B cell (primary cell): ENCODE results near the gene ANO2. TPM values are rescaled to one million over a fixed set of nuclear protein-coding genes. Genes with fewer than 3 reads are reported as not detected.

Experiments
- ATAC-seq: fragments of 200-7000 bp; cut with Tn5 transposase; one replicate; pipeline ENCODE4 v1.10.0; 2021; ENCODE audit warnings: low read depth, mild to moderate bottlenecking, moderate number of reproducible peaks, moderate library complexity
- CTCF ChIA-PET: fragments of 350-600 bp; sonication (Branson Sonifier 250); formaldehyde crosslinking; loops from one replicate; lab custom pipeline; 2021; ENCODE audit warnings: antibody characterized with exemption, inconsistent platforms; lab: Charles Lee
- POLR2A ChIA-PET: fragments of 350-600 bp; sonication (Branson Sonifier 250); formaldehyde crosslinking; loops from one replicate; lab custom pipeline; 2021; ENCODE audit warnings: antibody characterized with exemption; lab: Charles Lee
- DNase-seq: peaks from one replicate; pipeline ENCODE4 v3.0.0; 2013
- H2AFZ ChIP-seq: 2 replicates; pipeline ENCODE4 v1.6.1; 2012; ENCODE audit warnings: mild to moderate bottlenecking, low read depth, low read length; ENCODE audit not compliant: insufficient read depth, poor library complexity, severe bottlenecking
- H3K27ac ChIP-seq, 2 donors: 1 replicate in 1 of 2; 2 replicates in 1 of 2; pipeline ENCODE4 v1.5.1; 2012 to 2013; ENCODE audit warnings: low read length in 2 of 2, mild to moderate bottlenecking in 2 of 2, moderate library complexity in 1 of 2
- H3K27me3 ChIP-seq, 4 experiments: fragments of 200-600 bp in 1 of 4; sonication (generic) in 1 of 4; replicated peaks in 1 of 4; 1 replicate in 2 of 4; 2 replicates in 2 of 4; pipeline versions ENCODE4 v1.6.1 to v1.7.0; 2013 to 2016; ENCODE audit warnings: low read length in 3 of 4, mild to moderate bottlenecking in 2 of 4, mixed read lengths in 1 of 4, moderate library complexity in 1 of 4; ENCODE audit not compliant: insufficient read depth in 4 of 4, control insufficient read depth in 3 of 4; ENCODE audit errors: control extremely low read depth in 1 of 4
- H3K36me3 ChIP-seq, 2 experiments: replicated peaks in 1 of 2; 1 replicate in 1 of 2; 2 replicates in 1 of 2; pipeline versions ENCODE4 v1.6.1 to v1.7.1; 2013; ENCODE audit warnings: low read length in 1 of 2; ENCODE audit not compliant: insufficient read depth in 2 of 2, control insufficient read depth in 1 of 2; ENCODE audit errors: control extremely low read depth in 1 of 2, extremely low read depth in 1 of 2
- H3K4me1 ChIP-seq, 2 donors: fragments of 200-600 bp in 1 of 2; sonication (generic) in 1 of 2; 1 replicate in 1 of 2; 2 replicates in 1 of 2; pipeline versions ENCODE4 v1.5.1 to v1.6.1; 2013 to 2017; ENCODE audit warnings: low read length in 2 of 2; ENCODE audit not compliant: control insufficient read depth in 2 of 2, insufficient read depth in 2 of 2
- H3K4me2 ChIP-seq: replicated peaks from 2 replicates; pipeline ENCODE3; 2012; ENCODE audit warnings: mild to moderate bottlenecking, low read depth, low read length; ENCODE audit not compliant: poor library complexity, severe bottlenecking
- H3K4me3 ChIP-seq, 5 experiments: fragments of 200-600 bp in 1 of 5; sonication (generic) in 1 of 5; 1 replicate in 3 of 5; 2 replicates in 2 of 5; pipeline versions ENCODE4 v1.5.1 to v1.7.0; 2011 to 2016; ENCODE audit warnings: low read length in 4 of 5, mild to moderate bottlenecking in 4 of 5, low read depth in 2 of 5, control low read depth in 1 of 5, moderate library complexity in 1 of 5; ENCODE audit not compliant: insufficient read depth in 1 of 5; ENCODE audit errors: control extremely low read depth in 1 of 5, extremely low read depth in 1 of 5
- H3K79me2 ChIP-seq: fragments of 200-600 bp; sonication (generic); one replicate; pipeline ENCODE4 v1.6.0; 2016; ENCODE audit warnings: low read length; ENCODE audit not compliant: control insufficient read depth, insufficient read depth
- H3K9ac ChIP-seq: fragments of 200-600 bp; sonication (generic); 2 replicates; pipeline ENCODE4 v1.6.1; 2017; ENCODE audit warnings: mild to moderate bottlenecking, low read length, moderate library complexity
- H3K9me3 ChIP-seq, 3 donors: one replicate each; pipeline versions ENCODE4 v1.6.1 to v1.7.1; 2013; ENCODE audit warnings: low read length in 2 of 3; ENCODE audit not compliant: control insufficient read depth in 2 of 3, insufficient read depth in 1 of 3; ENCODE audit errors: control extremely low read depth in 1 of 3
- H4K20me1 ChIP-seq: 2 replicates; pipeline ENCODE4 v1.6.0; 2012; ENCODE audit warnings: mild to moderate bottlenecking, low read length; ENCODE audit not compliant: insufficient read depth, control insufficient read depth, poor library complexity, severe bottlenecking
- H3K27ac Mint-ChIP-seq: one replicate; pipeline ENCODE4 v1.8.0; 2021; ENCODE audit warnings: mixed read lengths
- H3K27me3 Mint-ChIP-seq: one replicate; pipeline ENCODE4 v1.8.0; 2021; ENCODE audit warnings: mixed read lengths
- H3K4me1 Mint-ChIP-seq: one replicate; pipeline ENCODE4 v1.8.0; 2021; ENCODE audit warnings: mixed read lengths
- H3K4me3 Mint-ChIP-seq: one replicate; pipeline ENCODE4 v1.8.0; 2021; ENCODE audit warnings: mixed read lengths
- H3K9me3 Mint-ChIP-seq: one replicate; pipeline ENCODE4 v1.8.0; 2022; ENCODE audit warnings: mixed read lengths; ENCODE audit not compliant: insufficient read depth
- CTCF ChIP-seq: fragments of 200-600 bp; IDR thresholded peaks from one replicate; pipeline ENCODE4 v1.8.0; 2022; ENCODE audit warnings: antibody characterized with exemption, mild to moderate bottlenecking
- EZH2 ChIP-seq: IDR thresholded peaks from 2 replicates; pipeline ENCODE4 v1.6.1; 2012; ENCODE audit warnings: borderline replicate concordance, low read depth, mild to moderate bottlenecking, moderate library complexity, low read length; ENCODE audit not compliant: insufficient read depth, poor library complexity, severe bottlenecking
- WGBS: methylation state at CpG from one replicate; pipeline ENCODE4 v1.1.5; 2013; ENCODE audit warnings: missing lambda C conversion rate; ENCODE audit not compliant: insufficient coverage; 5-methylcytosine and 5-hydroxymethylcytosine counted together
- intact Hi-C: fragments of 100-400 bp; cut with micrococcal nuclease; formaldehyde crosslinking; loops from one replicate; pipeline ENCODE4 v1.10.0; 2022
- polyA plus RNA-seq: library from polyadenylated mRNA; depleted of rRNA; stranded (reverse); fragments of >200 nt; gene quantifications from 2 replicates; pipeline ENCODE4 v1.2.3, GENCODE V29; 2012
- total RNA-seq, 2 donors: library from RNA; stranded (reverse); fragments of 120-200 nt in 1 of 2; gene quantifications; 1 replicate in 1 of 2; 2 replicates in 1 of 2; pipeline versions ENCODE4 v1.2.3 to v1.2.4, GENCODE V29; 2013 to 2022

ANO2 gene
- total and polyA plus RNA-seq, 2 donors (not counting 1 experiment from before 2014, with no cell fraction given), result not detected

- no peaks in the 10 kb centered on the region for H3K79me2 ChIP-seq
- no peaks in the 10 kb centered on the region for H4K20me1 ChIP-seq
- H3K36me3 ChIP-seq, result no peaks in the 10 kb centered on the region
- intact Hi-C loops, result no loop called here
- peaks cover 40% of the 10 kb centered on the region for H3K27me3 Mint-ChIP-seq
- peaks cover 0 to 1% (median 0%) of the 10 kb centered on the region in 3 donors for H3K9me3 ChIP-seq
- no peak overlapping the region for H3K27ac ChIP-seq
- no peaks in the 10 kb centered on the region for H3K4me1 ChIP-seq
- DNase-seq (no peak), ATAC-seq (no peak)
- POLR2A ChIA-PET, result no interaction called here
- CTCF ChIA-PET, result interaction anchor here (0.8 to 0.9 kb wide), 2 partner anchors 36 to 87 kb away, joined by 3 read pairs; no protein-coding TSS in a partner anchor
- H3K9ac ChIP-seq, result no peak overlapping the region
- no peaks in the 10 kb centered on the region for H3K9me3 Mint-ChIP-seq
- no peaks in the 10 kb centered on the region for H3K4me1 Mint-ChIP-seq
- H3K27me3 ChIP-seq, result peaks cover 0 to 25% (median 5%) of the 10 kb centered on the region in 4 experiments
- no peak overlapping the region for H3K27ac Mint-ChIP-seq
- H3K4me3 ChIP-seq, result no peak overlapping the region
- H3K4me2 ChIP-seq, result no peak overlapping the region
- no peak overlapping the region for H3K4me3 Mint-ChIP-seq
- no peak overlapping the region for H2AFZ ChIP-seq
- TF ChIP-seq CTCF, result no peak
- no CpG with 5 or more reads among the region's 3 CpGs for WGBS
Observed at GRCh38 chr12:5952031-5952430, 7.0 kb upstream of the ANO2 start.

GRCh38 chr12:5948696-5949095 is 3.6 kb upstream of the ANO2 start:
- ChIA-PET CTCF (no interaction called here), POLR2A (no interaction called here)
- ATAC-seq, result no peak
- H2AFZ ChIP-seq, result no peak overlapping the region
- H3K27ac ChIP-seq, result no peak overlapping the region
- H3K27me3 Mint-ChIP-seq, result peaks cover 58% of the 10 kb centered on the region
- no peaks in the 10 kb centered on the region for H3K9me3 Mint-ChIP-seq
- no peaks in the 10 kb centered on the region for H3K79me2 ChIP-seq
- TF ChIP-seq CTCF (no peak), EZH2 (no peak)
- H4K20me1 ChIP-seq, result no peaks in the 10 kb centered on the region
- intact Hi-C loops, result no loop called here
- no peak overlapping the region for H3K4me3 ChIP-seq
- no peak overlapping the region for H3K9ac ChIP-seq
- H3K27me3 ChIP-seq, result peaks cover 0 to 52% (median 15%) of the 10 kb centered on the region in 4 experiments
- peaks cover 0 to 8% (median 0%) of the 10 kb centered on the region in 3 donors for H3K9me3 ChIP-seq
- H3K4me1 ChIP-seq, result no peaks in the 10 kb centered on the region
- no peaks in the 10 kb centered on the region for H3K36me3 ChIP-seq
- no peak for DNase-seq
- H3K4me3 Mint-ChIP-seq, result no peak overlapping the region
- no peak overlapping the region for H3K27ac Mint-ChIP-seq
- H3K4me2 ChIP-seq, result no peak overlapping the region
- WGBS, result 35% methylated on average over 3 of the region's 3 CpGs
- H3K4me1 Mint-ChIP-seq, result no peaks in the 10 kb centered on the region
